ENCODE data around the gene SPTBN4.

DNA sequence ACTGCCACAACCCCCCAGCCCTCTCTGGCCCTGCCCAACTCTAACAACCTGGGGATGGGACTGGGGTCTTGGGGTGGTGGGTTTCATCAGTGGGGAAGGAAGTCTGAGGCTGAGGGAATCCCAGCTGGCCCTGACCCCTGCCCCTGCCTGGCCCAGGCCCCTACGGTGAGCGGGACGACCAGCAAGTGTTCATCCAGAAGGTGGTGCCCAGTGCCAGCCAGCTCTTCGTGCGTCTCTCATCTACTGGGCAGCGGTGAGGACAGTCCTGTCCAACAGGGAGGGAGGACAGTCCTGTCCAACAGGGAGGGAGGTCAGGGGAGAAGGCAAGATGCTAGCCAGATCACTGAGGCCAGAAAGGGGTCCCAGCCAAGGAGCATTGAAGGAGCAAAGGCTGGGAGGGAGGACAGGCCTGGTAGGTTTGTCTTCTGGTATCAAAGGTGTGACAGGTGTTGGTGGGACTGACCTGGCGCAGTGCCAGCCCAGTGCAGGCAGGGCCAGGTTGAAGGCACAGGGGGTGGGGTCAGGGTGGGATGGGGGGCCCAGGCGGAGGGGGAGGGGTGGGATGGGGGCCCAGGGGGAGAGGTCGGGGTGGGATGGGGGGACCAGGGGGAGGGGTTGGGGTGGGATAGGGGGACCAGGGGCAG, 122.2 kb downstream of the SPTBN4 start:
- no peak for TF ChIP-seq CTCF (conservative IDR thresholded peaks at IDR 0.05; ENCODE audit: low read depth, low read length)
- TF ChIP-seq MAFK (IDR thresholded peaks at IDR 0.05; ENCODE audit: low read depth, low read length) = no peak
- TF ChIP-seq RAD21 (IDR thresholded peaks at IDR 0.05; ENCODE audit: low read length) = no peak
- TF ChIP-seq POLR2A (IDR thresholded peaks at IDR 0.05; ENCODE audit: low read depth, low read length) = no peak
- no peak for TF ChIP-seq BHLHE40 (IDR thresholded peaks at IDR 0.05; ENCODE audit: low read depth, low read length)
- no peak for TF ChIP-seq NFE2L2 (IDR thresholded peaks at IDR 0.05; ENCODE audit: low read depth, low read length)
- no peak for TF ChIP-seq MAZ (IDR thresholded peaks at IDR 0.05; ENCODE audit: borderline replicate concordance, low read depth, low read length)
- no peak for TF ChIP-seq SMC3 (IDR thresholded peaks at IDR 0.05; ENCODE audit: low read depth, low read length)
- no peak for TF ChIP-seq RFX5 (IDR thresholded peaks at IDR 0.05; ENCODE audit: low read depth, low read length)
- no peak for TF ChIP-seq MXI1 (IDR thresholded peaks at IDR 0.05; ENCODE audit: borderline replicate concordance, low read depth, low read length)
- TF ChIP-seq RCOR1 (IDR thresholded peaks at IDR 0.05; ENCODE audit: insufficient replicate concordance, low read length) = no peak
- TF ChIP-seq CEBPB (IDR thresholded peaks at IDR 0.05; ENCODE audit: low read depth, low read length) = no peak
